CD4-positive, alpha-beta T cell treated with Interleukin-10 for 1 hour (primary cell): ENCODE results near the gene ATG7.

Experiments
- DNase-seq: peaks from one replicate; pipeline ENCODE4 v3.0.0-alpha.2; 2020

ATG7 gene

DNA sequence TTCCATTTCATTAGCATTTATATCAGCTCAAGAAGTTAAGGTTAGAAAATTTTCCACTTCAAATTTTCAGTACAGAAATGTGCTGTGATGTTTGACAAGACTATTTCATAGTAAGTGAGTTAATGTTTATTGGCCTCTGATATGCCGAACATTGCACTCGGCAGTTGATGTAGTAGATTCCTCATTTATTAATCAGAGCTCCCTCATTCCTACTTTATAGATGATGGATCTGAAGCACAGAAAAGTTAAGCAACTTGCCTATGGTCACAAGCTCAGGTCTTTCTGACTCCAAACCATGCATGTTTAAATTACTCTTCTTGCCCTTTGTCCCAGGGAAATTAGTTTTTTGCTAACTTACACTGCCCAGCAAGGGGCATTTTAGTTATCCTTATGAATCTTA lies 92.0 kb downstream of the ATG7 start:
- DNase-seq = no peak

DNA sequence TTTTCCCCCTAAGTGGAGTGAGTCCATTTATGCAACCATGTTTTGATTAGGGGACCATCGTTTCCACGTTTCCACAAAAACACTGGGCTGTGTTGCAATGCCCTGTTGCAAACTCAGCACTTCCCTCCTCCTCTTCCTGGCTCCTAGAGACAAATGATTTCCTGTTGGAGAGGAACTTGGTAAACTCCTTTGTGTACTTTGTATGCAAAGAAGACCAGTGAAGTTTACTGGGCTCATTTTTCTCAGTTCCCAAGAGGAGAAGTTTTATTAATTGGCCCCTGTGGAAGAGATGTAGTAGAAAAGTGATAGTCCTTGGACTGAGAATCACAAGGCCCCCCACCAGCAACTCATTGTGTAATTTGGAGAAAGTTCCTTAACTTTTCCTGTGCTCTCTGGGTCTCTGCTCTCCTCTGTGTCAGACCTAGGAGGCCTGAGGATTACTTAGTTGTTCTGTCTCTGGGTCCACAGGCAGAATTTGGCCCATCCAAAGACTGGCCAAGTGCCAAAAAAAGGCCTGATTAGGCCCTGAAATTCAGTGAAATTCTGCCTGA lies 95.0 kb downstream of the ATG7 start:
- no peak for DNase-seq

DNA sequence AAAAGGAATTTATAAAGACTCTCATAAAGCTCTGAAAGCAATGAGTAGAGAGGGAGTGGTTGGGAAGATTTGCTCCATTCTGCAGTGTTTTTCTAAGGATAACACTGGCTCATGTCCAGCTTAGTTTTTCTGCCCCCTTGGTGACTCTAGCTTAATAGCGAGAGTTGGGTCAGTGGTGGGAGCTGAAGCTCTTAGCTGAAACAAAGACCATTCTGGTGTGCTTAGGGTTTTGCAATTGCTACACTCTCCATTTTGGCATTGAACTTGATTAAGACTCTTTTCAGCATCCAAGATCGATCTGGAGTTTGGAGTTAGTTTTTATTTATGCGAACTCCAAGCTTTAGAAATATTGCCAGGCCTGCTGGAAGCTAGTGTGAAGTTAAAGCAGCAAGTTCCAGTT lies 98.0 kb downstream of the ATG7 start:
- no peak for DNase-seq

DNA sequence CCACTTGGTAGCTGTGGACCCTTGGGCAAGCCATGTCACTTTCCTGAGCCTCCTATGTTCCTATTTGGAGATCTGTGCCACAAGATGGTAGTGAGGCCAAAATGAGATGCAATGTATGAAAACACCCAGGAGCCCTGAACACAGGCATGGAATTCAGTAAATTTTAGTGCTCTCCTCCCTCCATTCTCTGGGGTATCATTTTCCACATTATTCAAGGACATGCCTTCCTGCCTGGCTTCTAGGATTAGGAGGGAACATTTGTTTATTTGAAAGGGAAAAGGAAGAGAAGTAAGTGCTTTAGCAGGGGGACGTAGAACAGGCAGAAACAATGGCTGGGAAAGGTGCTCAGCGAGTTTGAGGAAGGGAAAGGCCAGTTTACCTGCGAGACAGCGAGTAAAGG lies 98.8 kb downstream of the ATG7 start:
- DNase-seq = no peak

DNA sequence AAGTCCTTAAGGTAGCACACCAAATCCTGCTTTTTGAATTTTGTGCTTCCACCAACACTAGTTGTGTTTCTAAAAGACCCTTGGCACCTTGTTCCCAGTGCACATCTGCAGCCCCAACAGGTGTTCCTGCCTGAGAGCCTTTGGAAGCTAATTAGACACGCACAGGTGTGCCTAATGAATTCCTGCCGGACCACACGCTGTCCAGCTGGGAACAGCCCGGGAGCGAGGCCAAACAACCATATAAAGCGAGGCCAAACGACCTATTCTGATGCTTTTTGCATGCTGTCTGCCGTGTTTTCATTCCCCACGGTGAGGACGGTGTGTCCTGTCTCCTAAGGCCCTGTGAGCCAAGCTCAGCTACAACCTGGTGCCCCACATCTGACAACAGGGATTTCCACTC lies 99.5 kb downstream of the ATG7 start:
- DNase-seq = no peak

DNA sequence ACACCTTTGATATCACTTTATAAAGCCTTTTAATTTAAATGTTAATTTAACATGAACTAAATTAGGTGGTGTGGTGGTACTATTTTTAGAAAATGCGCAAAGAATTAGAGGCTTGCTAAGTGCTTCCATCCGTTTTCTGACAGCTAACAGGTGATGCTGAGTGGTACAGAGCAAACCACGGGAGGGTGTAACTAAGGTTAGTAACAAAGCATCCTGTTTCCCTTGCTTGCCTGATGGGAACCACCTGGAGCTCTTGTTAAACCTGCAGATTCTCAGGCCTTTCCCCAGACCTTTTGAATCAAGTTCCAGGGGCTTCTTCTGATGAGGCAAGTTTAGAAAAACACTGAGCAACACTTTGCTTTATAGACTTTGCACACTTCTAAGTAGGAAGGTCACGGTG lies 101.0 kb downstream of the ATG7 start:
- no peak for DNase-seq

DNA sequence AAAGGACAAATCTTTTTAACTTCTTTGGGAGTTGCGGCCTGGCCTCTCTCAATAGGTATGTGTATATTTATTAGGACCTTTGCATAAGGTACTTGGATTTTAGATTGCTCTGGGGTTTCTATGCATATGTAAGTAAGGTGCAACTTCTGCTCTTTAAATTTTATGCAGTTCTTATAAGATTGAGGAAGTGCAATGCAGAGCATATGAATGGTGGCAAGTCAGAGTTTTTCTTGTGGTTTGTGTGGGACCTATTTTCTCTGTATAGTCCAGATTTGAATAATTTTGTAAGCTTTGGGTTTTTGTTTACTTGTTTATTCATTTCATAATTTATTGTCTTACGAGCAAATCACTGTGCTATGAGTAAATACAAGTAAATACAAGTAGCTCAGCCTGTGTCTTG lies 101.5 kb downstream of the ATG7 start:
- no peak for DNase-seq

DNA sequence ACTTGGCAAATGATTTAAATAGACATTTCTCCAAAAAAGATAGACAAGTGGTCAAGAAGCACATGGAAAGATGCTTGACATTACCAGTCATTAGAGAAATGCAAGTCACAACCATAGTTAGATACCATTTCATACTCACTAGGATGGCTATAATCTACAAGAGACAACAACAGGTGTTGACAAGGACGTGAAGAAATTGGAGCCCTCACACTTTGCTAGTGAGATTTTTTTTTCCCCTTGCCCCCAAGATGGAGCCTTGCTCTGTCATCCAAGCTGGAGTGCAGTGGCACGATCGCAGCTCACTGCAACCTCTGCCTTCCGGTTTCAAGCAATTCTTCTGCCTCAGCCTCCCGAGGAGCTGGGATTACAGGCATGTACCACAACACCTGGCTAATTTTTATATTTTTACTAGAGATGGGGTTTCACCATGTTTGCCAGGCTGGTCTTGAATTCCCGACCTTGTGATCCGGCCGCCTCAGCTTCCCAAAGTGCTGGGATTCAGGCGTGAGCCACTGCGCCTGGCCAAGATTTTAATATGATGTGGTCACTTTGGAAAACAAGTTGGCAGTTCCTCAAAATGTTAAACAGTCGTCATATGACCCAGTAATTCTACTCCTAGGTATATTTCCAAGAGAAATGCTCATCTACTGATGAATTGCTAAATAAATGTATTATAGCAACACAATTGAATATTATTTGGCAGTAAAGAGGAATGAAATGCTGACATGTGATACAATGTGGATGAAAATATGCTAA lies 103.3 kb downstream of the ATG7 start:
- DNase-seq = no peak

DNA sequence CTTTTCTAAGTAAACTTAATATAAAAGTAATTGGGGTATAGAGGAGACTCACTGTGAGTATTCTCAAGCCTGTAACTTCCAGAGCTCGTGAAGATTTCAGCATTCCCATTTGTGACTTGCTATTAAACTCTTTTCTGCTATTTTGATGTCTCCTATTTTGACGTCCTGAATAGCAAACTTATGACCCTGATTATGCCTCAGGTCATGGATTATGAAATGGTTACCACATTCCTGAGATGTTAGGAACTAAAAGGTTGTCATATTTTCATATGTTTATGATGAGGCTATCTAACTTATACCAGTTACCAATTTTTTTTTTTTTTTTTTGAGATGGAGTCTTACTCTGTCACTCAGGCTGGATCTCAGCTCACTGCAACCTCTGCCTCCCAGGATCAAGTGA lies 105.5 kb downstream of the ATG7 start:
- DNase-seq = no peak

DNA sequence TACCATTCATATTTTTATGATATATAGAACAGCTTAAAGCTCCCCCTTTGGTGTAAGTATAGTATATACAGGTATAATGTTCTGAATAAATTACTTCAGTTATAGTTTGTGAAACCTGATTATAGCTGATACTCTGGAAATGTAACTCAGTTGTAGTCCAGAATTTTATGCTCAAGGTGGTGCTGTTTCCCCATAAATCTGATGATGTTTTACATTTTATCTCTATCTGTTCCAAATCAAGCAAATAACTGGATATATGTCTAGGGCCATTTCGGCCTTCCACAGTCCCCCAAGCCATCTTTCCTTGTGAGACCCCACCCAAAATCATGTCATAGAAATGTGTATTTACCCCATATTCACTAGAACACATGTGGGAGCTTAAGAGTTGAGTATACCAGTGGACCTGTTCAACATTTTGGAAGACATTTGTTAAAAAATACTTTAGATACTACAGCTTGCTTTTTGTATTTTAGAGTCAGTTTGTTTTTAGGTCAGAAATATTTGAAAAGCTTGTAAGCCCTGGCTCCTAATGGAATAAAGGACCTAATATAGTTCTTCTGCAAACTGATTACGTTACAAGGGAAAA lies 107.1 kb downstream of the ATG7 start:
- DNase-seq = peak; percentile 52

DNA sequence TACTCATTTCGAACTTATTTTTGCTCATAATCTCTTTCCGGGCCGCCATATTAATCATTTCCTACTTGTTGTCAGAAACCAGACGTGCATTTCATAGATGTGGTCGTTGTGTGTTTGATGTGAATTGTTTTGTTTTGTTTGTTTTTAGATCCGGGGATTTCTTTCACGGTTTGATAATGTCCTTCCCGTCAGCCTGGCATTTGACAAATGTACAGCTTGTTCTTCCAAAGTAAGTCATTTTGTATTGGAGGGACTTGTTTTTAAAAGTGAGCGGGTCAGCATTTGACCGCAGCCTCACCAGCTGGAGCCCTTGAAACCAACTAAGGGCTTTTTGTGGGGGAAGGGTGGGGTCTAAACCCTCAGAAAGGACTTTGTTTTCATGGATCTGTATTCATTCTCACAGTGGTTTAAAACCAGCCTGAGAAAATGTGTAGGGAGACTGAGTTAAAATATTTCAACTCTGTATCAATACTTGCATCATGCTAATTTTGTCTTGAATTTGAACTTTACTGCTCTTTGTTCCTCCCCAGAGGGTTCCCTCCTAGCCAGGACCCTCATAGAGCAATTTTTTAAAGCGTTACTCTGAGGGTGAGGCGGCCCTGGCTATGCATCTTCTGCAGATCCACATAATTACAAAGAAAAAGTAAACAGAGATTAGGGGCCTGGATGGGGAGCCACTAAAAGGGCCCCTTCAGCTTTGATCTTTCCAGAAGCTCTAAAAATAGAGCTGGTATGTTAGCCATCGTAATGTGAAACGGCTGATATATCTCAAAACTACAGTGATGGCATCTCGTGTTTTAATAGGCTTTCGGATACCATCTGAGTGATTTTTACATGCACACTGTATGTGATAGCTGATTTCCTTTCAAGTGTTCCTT lies 107.9 kb downstream of the ATG7 start:
- DNase-seq = no peak

DNA sequence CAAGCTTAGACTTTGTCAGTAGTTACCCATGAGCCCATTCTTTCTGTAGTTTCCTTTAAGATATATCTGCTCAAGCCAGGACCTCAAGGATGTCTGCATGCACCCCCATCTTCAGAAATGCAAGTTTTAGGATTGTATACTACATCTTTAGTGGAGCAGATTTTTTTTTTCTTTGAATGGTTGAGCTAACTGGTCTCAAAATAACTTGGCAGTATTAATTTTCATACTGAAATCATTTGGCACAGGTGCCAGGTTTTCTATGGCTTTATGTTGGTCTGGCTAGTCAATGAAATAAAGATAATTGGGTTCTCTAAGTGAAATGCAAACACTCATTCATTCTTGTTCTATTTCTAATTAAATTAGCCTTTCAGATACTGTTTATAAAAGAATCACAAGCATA lies 108.9 kb downstream of the ATG7 start:
- DNase-seq = no peak

DNA sequence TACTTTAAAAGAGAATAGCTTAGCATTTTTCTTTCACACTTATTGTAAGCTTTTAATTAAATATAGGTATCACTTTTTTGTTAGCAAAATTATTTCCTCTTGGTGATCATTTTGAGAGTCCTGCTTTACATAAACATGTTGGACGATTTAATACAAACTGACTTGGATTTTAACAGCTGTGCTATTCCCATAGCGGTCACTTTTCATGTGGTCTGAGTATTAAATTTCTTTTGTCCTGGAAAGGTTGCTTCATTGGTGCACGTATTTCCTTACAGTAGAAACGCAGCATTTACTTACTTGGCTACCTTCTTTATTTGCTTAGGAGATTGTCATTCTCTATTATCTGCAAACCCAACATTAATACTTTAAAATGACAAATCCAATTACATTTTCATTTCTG lies 109.4 kb downstream of the ATG7 start:
- DNase-seq = no peak

DNA sequence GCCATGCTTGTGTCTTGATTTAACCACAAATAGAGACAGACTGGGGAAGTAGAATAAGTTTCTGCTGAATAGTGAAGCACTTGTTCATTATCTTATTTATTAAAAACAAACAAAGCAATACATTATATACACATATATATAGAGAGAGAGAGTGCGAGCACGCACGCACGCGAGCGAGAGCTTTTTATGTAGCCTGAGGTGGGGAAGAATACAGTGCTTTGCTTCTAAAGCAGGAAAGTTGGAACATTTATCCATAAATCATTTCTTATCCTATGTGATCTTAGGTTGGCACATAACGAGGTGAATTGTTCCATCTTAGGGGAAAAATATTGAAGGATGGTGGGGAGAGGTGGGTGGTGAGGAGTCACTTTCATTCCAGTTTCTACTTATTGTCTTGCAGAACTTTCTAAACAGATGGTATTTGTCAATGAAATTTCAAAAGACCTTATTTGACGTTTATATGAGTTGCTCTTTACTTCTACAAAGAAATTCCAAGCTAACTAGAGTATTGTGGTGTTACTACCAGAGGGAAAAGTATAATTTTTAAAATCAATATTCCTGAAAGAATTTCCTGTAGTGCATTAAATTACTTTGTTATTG lies 110.0 kb downstream of the ATG7 start:
- DNase-seq = no peak

DNA sequence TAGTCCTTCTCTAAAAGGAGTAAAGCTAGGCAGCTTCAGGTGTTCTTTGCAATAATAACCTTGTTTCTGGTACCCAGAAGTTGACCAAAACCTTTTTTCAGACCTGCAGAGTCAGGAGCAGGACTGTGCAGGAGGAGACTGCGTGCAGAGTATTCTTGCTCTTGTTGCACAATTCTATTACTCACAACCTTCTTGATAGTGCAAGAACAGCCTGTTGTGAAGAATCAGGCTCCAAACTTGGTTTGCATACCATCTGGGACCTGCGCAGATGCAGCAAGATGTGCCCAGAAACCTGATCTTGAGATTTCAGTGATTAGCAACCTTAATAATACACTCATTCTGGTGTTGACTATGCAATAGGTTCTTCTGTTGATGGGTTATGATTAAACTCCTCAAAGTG lies 111.9 kb downstream of the ATG7 start:
- DNase-seq = no peak

DNA sequence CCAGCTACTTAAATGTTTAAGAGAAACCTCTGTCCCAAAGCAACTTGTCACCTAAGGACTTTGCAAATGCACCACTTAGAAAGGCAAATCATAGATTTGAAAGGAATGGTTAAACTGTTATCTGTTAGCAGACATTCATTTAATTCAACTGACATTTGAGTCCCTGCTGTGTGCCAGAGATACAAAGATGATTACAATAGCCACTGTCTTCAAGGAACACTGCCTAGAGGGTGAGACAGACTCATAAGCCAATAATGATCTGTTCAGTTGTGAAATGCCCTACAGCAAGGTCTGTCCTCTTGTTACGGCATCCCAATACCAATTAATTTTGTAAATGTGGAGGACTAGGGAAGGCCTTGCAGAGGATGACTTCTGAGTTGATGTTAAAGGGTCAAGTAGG lies 113.1 kb downstream of the ATG7 start:
- no peak for DNase-seq

DNA sequence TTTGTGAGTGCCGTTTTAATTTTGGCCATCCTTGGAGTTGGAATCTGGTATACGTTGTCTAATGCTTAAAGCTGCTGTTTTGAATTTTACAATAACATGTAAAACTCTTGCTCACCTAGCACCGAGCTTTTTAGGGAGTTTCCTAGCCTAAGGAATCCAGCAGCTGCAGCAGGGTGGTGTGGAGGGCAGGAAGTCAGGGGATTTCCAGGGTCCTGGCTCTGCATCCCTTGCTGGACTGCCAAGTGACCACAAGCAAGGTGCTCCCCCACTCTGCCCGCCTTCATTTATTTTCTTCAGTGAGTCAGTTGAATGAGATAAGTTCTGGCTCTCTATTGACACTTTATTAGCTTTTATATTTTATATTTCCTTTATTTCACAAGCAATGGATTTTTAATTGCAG lies 113.7 kb downstream of the ATG7 start:
- no peak for DNase-seq

DNA sequence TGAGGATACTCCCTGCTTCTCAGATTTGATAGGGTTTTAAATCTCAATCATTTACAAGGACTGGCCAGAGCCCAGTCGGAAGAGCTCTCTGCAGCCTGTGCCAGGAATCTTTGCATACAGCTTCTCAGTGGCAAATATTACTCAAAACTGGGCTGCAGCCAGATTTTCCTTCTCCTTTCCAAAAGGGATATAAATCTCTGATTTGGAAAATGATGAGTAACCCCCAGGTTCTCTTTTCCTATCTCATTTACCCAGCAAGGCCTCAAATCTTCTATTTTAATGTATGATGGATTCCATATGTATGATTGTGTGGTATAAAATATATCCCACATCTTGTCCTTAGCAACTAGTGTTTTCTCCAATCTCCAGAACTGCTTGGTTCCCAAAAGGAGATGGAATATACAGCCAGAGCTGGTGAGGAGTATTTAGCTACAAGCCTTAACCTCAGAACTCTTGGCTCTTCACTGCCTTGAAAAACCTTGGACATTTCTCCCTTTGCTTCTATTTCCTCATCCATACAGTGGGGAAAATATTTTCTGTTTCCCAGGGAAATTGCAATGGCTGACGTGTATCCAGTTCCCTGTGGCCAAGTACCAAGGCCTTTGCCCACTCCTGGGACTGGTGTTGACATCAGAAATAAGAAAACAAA lies 114.4 kb downstream of the ATG7 start:
- no peak for DNase-seq

DNA sequence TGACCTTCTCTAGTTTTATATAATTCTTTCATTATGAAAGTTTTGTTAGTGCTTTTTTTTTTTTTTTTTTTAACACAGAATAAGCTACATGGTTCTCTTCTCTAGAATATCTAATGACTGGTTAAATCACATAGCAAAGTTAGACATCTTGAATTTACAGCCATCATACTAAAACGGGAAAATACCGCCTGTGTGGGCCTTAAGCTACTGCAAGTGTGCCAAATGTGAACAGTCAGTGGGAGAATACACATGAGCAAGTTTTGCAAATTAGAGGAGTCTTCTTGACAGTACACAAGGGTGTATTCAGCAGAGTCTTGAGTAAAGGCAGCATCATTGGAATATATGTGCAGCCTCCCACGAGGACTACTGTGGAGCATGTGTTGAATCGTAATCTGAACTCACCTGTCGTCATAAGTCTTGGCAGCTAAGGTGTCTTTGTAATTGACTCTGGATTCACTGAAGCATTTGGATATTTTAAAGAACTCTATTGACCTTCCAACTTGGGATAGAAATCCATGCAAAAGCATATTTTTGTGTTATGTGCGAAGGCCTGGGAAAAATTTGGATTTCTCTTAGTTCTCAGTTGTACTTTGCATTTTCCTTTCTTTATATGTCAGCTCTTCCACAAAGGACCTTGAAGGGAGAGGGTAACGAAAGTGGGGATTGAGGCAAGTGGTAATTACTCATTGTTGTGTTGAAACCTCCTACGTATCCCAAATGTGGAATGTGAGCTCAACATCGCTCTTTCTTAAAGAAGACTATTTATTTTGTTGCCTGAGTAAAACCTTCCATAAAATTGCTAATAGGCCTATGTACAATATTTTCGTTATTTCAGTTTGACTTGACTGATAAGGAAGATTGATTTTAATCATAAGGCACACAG lies 117.4 kb downstream of the ATG7 start:
- no peak for DNase-seq

DNA sequence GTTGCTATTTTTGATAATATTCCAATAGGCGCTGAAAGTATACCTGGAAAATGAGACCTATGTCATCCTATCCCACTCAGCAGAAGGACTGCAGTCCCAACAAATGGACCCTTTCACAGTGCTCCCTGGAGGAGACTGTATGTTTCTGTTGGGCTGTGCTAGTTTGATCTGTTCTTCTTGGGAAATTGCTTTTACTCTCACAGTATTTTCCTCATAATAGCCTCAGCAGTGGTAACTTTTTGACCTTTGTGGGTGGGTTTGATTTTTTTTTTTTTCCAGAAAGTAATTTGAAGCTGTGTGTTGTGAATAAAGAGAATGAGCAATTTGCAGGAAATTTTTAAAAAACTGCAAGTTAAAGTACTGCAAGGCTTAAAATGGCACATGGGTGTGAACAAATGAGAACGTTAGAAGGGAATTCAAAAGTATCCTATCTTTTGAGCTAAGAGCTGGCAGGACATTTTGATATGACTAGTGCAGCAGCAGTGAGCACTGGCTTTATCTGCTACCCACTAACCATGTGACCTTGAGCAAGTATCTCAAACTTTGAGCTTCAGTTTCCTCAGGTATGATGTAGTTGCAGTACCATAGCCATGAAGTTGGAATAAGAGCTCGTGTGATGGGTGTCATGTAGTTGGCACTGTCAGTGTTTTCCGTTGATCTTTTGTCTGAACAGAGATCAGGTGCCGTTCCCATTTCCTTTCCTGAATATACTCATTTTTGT lies 118.4 kb downstream of the ATG7 start:
- DNase-seq = no peak
